GM21529 (cell line): Measurements from ENCODE around the gene CEP170B.
"Not testable (repeated sequence)": the region's sequence is repeated elsewhere in the genome, so short reads cannot be mapped to it uniquely, and the experiment has no call there.

ENCODE experiments used
- ATAC-seq: cut with Tn5 transposase; IDR thresholded peaks from one replicate; pipeline ENCODE4 v1.9.1; 2021; ENCODE audit not compliant: unreplicated experiment

CEP170B gene

GRCh38 chr14:104865081-104865630, at the start of gene CEP170B:
TSS of gene CEP170B (plus strand) at chr14:104865268. CDS start at chr14:104868451, 3,183 bp downstream.
- ATAC-seq: no peak

- ATAC-seq: no peak
These were observed 48.5 kb upstream of the CEP170B start for GRCh38 chr14:104816616-104816884.

- no peak for ATAC-seq
These were observed 46.9 kb upstream of the CEP170B start for GRCh38 chr14:104817930-104818713.

- no peak for ATAC-seq
These were observed 46.3 kb upstream of the CEP170B start for GRCh38 chr14:104818714-104819161.

- ATAC-seq: no peak
These were observed 45.7 kb upstream of the CEP170B start for GRCh38 chr14:104819361-104819781.

DNA sequence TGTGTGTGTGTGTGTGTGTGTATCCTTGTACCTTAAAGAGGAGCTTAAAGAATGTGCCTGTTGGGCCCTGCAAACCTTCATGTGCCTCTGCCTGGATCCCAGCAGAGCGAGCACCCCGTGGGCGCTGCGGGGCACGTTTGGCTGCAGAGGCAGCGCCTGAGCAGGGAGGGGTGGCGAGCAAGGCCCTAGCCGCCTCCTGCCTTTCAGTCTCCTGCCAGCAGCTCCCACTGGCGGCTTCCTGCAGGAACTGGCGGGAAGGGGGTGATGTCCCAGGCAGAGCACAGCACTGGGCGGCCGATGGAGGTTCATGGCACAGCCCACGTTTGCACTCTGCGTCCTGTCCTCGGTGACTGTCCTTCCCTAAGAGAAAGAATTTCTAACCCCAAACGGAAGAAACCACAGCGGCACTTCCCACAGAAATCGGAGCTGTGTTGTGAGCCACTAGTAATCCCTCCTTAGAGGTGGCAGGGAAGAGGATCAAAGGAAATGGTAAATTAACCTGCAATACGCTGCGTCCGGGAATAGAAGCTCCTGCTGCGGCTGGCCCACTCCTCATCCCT, 44.3 kb upstream of the CEP170B start:
- no peak for ATAC-seq

DNA sequence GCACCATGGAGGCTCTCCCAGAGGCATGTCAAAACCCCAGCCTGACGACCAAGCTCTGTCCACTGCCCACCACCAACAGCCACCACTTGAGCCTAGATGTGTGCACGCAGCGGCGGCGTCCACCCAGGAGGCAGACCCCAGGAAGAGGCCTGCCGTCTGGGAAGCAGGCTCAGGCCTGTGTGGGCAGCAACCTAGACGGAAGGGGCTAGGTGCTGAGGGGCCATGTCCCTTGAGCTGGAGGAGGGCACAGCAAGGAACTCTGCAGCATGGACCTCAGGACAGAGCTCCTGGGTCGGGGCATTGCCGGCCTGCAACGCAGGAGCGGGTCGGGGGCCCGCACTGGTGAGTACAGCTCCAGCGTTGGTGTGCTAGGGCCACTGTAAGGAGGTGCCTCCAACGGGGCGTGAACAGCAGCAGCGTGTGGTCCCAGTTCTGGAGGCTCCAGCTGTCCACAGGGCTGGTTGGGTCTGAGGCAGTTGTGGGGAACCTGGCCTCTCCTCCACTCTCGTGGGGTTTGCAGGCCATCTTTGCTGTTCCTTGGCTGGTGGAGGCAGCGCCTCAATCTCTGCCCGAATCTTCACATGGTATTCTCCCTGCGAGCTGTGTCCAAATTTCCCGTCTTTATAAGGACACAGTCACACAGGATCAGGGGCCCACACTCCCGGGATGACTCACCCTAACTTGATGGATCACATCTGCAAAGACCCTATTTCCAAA, 43.7 kb upstream of the CEP170B start:
- no peak for ATAC-seq

DNA sequence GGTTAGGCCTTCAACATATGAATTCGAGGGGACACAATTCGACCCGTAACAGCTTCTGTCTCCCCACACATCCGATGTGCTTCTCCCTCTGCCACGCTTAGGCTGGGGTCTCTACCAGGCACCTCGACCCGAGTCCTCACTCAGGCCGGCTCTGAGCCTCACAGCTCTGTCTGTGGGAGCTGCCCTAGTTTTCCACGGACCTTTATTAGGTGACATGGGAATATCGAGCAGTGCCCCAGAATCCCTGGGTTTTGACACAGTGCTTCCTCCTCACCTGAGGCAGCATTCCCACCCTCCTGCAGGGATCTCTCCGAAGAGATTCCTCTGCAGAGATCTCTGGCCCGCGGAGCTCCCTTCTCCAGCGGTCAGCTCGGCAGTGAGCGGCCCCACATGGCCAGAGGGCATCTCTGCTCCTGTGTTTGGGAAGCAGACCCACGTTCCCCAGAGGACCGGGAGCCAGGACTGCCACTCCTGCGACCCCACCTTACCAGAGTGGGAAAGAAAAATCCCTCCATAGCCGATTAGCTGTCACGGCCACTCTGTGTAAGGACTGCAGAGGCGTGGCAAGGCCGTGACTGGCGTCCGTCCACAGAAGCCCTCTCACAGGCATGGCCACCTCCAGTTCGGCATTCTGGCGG, 43.0 kb upstream of the CEP170B start:
- no peak for ATAC-seq

GRCh38 chr14:104822821-104823615, 42.0 kb upstream of the CEP170B start:
- no peak for ATAC-seq

- ATAC-seq: no peak
These were observed 40.6 kb upstream of the CEP170B start for GRCh38 chr14:104824353-104824997.

GRCh38 chr14:104826189-104826860, 38.7 kb upstream of the CEP170B start:
- peak; percentile 81 for ATAC-seq

- no peak for ATAC-seq
These were observed 38.2 kb upstream of the CEP170B start for GRCh38 chr14:104826861-104827176.

DNA sequence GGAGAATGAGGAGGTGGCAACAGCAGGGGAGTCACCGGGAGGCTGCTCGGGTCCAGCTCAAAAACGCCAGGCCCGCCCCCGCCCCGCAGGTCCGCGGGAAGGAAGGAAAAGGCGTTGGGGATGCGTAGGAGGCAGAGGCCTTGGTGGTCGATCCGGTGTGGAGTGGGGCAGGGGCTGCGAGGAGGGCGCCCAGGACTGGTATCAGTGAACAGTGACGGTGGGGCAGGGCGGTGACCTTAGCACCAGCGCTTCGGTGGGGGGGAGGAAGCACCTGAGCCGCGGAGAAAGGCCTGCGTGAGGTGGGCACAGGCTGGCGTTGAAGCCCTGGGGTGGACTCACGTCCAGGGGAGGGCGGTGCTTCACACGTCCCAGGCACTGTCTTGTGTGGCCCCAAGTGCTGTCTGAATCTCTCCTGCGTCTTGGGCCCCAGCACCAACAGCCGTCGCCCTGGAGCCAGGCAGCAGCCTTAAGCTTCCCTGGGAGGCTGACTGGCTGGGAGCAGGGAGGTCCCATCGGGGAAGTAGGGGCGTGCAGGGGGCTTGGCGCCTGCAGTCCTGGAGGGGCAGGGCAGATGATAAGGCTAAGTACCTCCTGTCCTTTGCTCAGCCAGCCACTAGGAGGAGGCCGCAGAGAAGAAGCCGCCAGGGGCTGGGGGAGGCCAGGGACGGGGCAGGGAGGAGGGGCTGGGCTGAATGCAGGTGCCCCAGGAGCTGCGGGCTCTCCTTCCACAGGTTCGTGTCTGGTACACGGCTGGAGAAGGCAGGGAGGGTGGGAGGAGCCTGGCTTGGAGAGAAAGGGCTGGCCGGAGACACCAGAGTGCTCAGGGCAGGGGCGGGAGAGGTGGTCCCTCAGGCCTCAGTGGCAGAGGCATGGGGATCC, 37.7 kb upstream of the CEP170B start:
- no peak for ATAC-seq

GRCh38 chr14:104830781-104831180, 34.3 kb upstream of the CEP170B start:
- ATAC-seq: no peak

GRCh38 chr14:104836171-104836935, 28.7 kb upstream of the CEP170B start:
- not testable (repeated sequence) for ATAC-seq

GRCh38 chr14:104841730-104842129, 23.3 kb upstream of the CEP170B start:
- no peak for ATAC-seq

DNA sequence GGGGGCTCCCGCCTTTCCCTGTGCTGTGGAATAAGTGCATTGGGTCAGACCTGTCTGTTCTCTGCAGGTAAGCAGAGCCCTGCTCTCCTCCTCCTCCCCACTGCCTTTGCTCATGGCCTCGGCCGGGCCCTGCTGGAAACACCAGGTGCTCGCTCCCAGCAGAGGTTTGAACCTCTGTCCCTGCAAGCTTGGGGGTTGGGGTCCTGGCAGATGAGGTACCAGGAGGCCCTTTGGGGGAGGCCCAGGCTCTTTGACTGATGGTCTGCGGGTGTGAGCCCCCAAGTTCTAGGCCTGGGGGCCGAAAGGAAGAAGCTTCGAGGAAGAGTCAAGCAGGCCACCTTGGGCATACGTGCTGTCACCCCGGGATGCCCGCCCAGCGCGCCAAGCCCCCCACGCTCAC, 22.1 kb upstream of the CEP170B start:
- no peak for ATAC-seq
